Upper lobe of left lung (tissue), 4 donors: ENCODE results near the gene FILIP1L.

Source experiments
- CTCF ChIP-seq, 6 experiments: fragments of 450-650 bp in 4 of 6; fragments of 200-600 bp in 2 of 6; sonication (generic) in 2 of 6; IDR thresholded peaks; one replicate each; pipeline ENCODE4 v1.5.1; 2016 to 2019; ENCODE audit warnings: antibody characterized with exemption in 6 of 6
- POLR2A ChIP-seq, 4 donors: fragments of 450-650 bp; IDR thresholded peaks; one replicate each; pipeline ENCODE4 v1.5.1; 2016 to 2017; ENCODE audit warnings: antibody characterized with exemption in 4 of 4, mild to moderate bottlenecking in 2 of 4

- TF ChIP-seq CTCF (IDR thresholded peaks at IDR 0.05), result no peak
- no peak for TF ChIP-seq POLR2A (IDR thresholded peaks at IDR 0.05)
These were observed 276.6 kb downstream of the FILIP1L start for GRCh38 chr3:99837715-99838114.
